Loucy (cell line): Measurements from ENCODE around the gene TIE1.
A peak's percentile ranks its signal among the peaks of the same experiment; 100 is the strongest.

ENCODE experiments used
- H2AFZ ChIP-seq: fragments of 200-600 bp; sonication (generic); 2 replicates; pipeline ENCODE4 v1.6.0; 2016; ENCODE audit warnings: antibody characterized with exemption, mild to moderate bottlenecking, low read length, moderate library complexity
- H3F3A ChIP-seq: fragments of 200-600 bp; 2 replicates; pipeline ENCODE4 v1.6.0; 2016; ENCODE audit warnings: antibody characterized with exemption, low read depth, mild to moderate bottlenecking
- H3K27me3 ChIP-seq: fragments of 200-600 bp; sonication (generic); 2 replicates; pipeline ENCODE4 v1.6.1; 2014; ENCODE audit warnings: low read length, mild to moderate bottlenecking; ENCODE audit not compliant: insufficient read depth, poor library complexity, severe bottlenecking
- H3K36me3 ChIP-seq: fragments of 200-600 bp; sonication (generic); 2 replicates; pipeline ENCODE4 v1.6.1; 2016; ENCODE audit warnings: low read length; ENCODE audit not compliant: insufficient read depth
- H3K4me1 ChIP-seq: fragments of 200-600 bp; sonication (generic); 2 replicates; pipeline ENCODE4 v1.5.1; 2014; ENCODE audit warnings: low read length, mild to moderate bottlenecking; ENCODE audit not compliant: insufficient read depth, poor library complexity, severe bottlenecking
- H3K4me2 ChIP-seq: fragments of 200-600 bp; sonication (generic); 2 replicates; pipeline ENCODE4 v1.6.0; 2014; ENCODE audit warnings: antibody characterized with exemption, low read length, low read depth, mild to moderate bottlenecking; ENCODE audit not compliant: poor library complexity, severe bottlenecking
- H3K4me3 ChIP-seq: fragments of 200-600 bp; sonication (generic); 2 replicates; pipeline ENCODE4 v1.5.1; 2014; ENCODE audit warnings: low read length, mild to moderate bottlenecking, mixed read lengths; ENCODE audit not compliant: poor library complexity, severe bottlenecking
- H3K79me2 ChIP-seq: fragments of 200-600 bp; sonication (generic); 2 replicates; pipeline ENCODE4 v1.6.1; 2014; ENCODE audit warnings: low read length; ENCODE audit not compliant: insufficient read depth
- H3K9ac ChIP-seq: fragments of 200-600 bp; sonication (generic); 2 replicates; pipeline ENCODE4 v1.6.0; 2014; ENCODE audit warnings: mild to moderate bottlenecking, low read depth, low read length, moderate library complexity; ENCODE audit not compliant: poor library complexity, severe bottlenecking
- H3K9me2 ChIP-seq: fragments of 200-600 bp; sonication (generic); replicated peaks from 2 replicates; pipeline ENCODE4 v1.6.1; 2016; ENCODE audit warnings: low read depth, low read length, mixed read lengths
- H3K9me3 ChIP-seq: fragments of 200-600 bp; sonication (generic); 2 replicates; pipeline ENCODE4 v1.6.1; 2014; ENCODE audit warnings: mild to moderate bottlenecking, antibody characterized with exemption, low read length, low read depth; ENCODE audit not compliant: insufficient read depth
- H4K20me1 ChIP-seq: fragments of 200-600 bp; sonication (generic); 2 replicates; pipeline ENCODE4 v1.6.0; 2014; ENCODE audit warnings: antibody characterized with exemption, low read length, mild to moderate bottlenecking; ENCODE audit not compliant: insufficient read depth, poor library complexity, severe bottlenecking
- EZH2phosphoT487 ChIP-seq: fragments of 200-600 bp; IDR thresholded peaks from 2 replicates; pipeline ENCODE4 v1.6.1; 2018; ENCODE audit warnings: antibody characterized with exemption, mild to moderate bottlenecking, moderate library complexity, borderline replicate concordance
- TF ChIP-seq, protein P1 (sequence below): fragments of 200-600 bp; sonication (generic); conservative IDR thresholded peaks from 2 replicates; pipeline ENCODE4 v1.5.1; 2014; ENCODE audit warnings: mild to moderate bottlenecking, antibody characterized with exemption, low read length

The TIE1 gene

DNA sequence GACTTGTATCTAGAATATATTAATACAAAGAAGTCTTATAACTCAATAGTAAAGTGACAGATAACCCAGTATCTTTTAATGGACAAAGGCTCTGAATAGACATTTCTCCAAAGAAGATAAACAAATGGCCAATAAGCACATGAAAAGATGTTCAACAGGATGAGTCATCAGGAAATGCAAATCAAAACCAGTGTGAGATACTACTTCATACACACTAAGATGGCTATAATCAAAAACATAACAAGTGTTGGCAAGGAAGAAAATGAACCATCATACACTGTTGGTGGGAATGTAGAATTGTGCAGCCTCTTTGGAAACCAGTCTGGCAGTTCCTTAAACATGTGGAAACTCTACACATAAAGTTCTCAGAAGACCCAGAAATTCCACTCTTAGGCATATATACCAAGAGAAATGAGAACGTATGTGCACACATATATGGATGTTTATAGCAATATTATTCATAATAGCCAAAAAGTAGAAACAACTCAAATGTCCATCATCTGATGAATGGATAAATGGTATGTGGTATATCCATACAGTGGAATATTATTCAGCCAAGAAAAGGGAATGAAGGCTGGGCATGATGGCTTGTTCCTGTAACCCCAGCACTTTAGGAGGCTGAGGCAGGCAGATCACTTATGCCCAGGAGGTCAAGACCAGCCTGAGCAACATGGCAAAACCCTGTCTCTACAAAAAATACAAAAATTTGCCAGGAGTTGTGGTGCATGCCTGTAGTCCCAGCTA, 26.9 kb downstream of the TIE1 start:
- H3K4me1 ChIP-seq: peaks cover 14% of the 10 kb centered on the region
- H3F3A ChIP-seq: no peaks in the 10 kb centered on the region
- no peak for TF ChIP-seq EZH2phosphoT487
- TF ChIP-seq, protein P1, sequence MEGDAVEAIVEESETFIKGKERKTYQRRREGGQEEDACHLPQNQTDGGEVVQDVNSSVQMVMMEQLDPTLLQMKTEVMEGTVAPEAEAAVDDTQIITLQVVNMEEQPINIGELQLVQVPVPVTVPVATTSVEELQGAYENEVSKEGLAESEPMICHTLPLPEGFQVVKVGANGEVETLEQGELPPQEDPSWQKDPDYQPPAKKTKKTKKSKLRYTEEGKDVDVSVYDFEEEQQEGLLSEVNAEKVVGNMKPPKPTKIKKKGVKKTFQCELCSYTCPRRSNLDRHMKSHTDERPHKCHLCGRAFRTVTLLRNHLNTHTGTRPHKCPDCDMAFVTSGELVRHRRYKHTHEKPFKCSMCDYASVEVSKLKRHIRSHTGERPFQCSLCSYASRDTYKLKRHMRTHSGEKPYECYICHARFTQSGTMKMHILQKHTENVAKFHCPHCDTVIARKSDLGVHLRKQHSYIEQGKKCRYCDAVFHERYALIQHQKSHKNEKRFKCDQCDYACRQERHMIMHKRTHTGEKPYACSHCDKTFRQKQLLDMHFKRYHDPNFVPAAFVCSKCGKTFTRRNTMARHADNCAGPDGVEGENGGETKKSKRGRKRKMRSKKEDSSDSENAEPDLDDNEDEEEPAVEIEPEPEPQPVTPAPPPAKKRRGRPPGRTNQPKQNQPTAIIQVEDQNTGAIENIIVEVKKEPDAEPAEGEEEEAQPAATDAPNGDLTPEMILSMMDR: no peak
- H3K79me2 ChIP-seq: no peaks in the 10 kb centered on the region
- no peaks in the 10 kb centered on the region for H3K27me3 ChIP-seq
- no peaks in the 10 kb centered on the region for H4K20me1 ChIP-seq
- no peak overlapping the region for H2AFZ ChIP-seq
- H3K4me3 ChIP-seq: no peak overlapping the region
- peaks cover 4% of the 10 kb centered on the region; the same call in 1 of the 2 replicates for H3K9me3 ChIP-seq
- no peak overlapping the region for H3K4me2 ChIP-seq
- H3K9ac ChIP-seq: no peak overlapping the region
- H3K36me3 ChIP-seq: no peaks in the 10 kb centered on the region
- no peaks in the 10 kb centered on the region for H3K9me2 ChIP-seq

DNA sequence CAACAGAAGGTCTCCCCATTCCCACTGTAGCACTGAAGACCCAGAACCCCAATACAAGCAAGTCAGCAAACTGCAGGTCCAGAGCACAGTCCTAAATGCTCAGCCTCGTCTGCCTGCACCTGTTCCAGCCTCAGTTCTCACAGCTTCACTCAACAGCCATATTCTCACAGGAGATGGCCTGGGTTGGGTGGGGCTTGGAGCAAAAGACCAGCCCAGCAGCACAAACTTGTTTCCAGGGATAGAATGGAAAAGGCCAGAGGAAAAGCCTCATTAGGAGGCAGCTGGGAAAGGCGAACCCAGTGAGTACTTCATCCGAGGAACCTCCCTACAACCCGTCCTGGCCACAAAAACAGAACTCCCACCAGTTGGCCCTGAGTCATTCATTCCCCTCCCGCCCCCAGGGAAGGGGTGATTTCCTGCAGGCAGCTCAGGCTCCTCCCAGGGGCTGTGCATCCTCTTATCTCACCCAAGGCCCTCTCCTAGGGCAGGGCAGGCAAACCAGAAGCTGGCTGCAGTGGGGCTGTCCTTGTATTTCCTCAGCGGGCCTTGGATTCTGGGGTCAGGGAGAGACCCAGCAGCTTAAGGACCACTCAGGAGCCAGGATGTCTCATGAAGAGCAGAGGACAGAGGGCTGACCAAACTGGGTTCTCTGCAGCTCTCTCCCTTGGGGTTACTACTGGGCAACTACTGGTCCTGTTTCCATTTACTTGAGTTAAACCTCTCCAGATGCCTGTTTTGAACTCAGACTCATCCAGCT, 29.4 kb downstream of the TIE1 start:
- Histone ChIP-seq H3F3A (no peaks in the 10 kb centered on the region), H3K4me2 (peak overlapping the region; percentile 60), H3K27me3 (no peaks in the 10 kb centered on the region), H2AFZ (peak overlapping the region; percentile 75), H3K4me3 (no peak overlapping the region), H3K9ac (no peak overlapping the region), H3K4me1 (peaks cover 12% of the 10 kb centered on the region), H4K20me1 (no peaks in the 10 kb centered on the region), H3K36me3 (no peaks in the 10 kb centered on the region), H3K79me2 (no peaks in the 10 kb centered on the region), H3K9me3 (peaks cover 4% of the 10 kb centered on the region; the same call in 1 of the 2 replicates), H3K9me2 (no peaks in the 10 kb centered on the region)
- TF ChIP-seq, protein P1: no peak
- TF ChIP-seq EZH2phosphoT487: no peak

DNA sequence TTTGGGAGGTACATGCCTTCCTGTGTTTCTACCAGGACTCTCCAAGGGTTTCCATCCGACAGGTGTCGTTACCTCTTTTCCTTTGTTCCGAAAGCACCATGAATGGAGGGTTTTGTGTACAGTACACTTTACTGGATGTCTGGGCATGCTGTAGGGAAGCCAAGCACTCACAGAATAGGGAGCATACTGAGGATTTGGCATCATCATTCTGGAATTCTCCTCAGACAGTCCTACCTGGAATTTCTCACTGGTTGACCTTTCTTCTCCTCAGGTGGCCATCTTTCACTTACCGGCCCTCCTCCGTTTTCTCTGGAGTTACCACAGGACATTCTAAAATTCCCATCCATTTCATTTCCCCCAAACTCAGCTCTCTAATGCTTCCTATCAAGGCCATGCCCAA, 30.9 kb downstream of the TIE1 start:
- Histone ChIP-seq H3K9me3 (peaks cover 4% of the 10 kb centered on the region; the same call in 1 of the 2 replicates), H3F3A (no peaks in the 10 kb centered on the region), H3K4me1 (peaks cover 12% of the 10 kb centered on the region), H4K20me1 (no peaks in the 10 kb centered on the region), H3K4me3 (no peak overlapping the region), H3K79me2 (no peaks in the 10 kb centered on the region), H3K9me2 (no peaks in the 10 kb centered on the region), H3K36me3 (no peaks in the 10 kb centered on the region), H3K27me3 (no peaks in the 10 kb centered on the region), H3K9ac (no peak overlapping the region), H3K4me2 (no peak overlapping the region), H2AFZ (no peak overlapping the region)
- TF ChIP-seq, protein P1: no peak
- TF ChIP-seq EZH2phosphoT487: no peak
